GM19397 (cell line): ENCODE data around the gene SNAPIN.
A peak's percentile ranks its signal among the peaks of the same experiment; 100 is the strongest.
"Not testable (repeated sequence)": the region's sequence is repeated elsewhere in the genome, so short reads cannot be mapped to it uniquely, and the experiment has no call there.

Experiments used
- ATAC-seq: cut with Tn5 transposase; IDR thresholded peaks from one replicate; pipeline ENCODE4 v1.9.1; 2021; ENCODE audit warnings: mild to moderate bottlenecking, moderate library complexity; ENCODE audit not compliant: unreplicated experiment

The SNAPIN gene

DNA sequence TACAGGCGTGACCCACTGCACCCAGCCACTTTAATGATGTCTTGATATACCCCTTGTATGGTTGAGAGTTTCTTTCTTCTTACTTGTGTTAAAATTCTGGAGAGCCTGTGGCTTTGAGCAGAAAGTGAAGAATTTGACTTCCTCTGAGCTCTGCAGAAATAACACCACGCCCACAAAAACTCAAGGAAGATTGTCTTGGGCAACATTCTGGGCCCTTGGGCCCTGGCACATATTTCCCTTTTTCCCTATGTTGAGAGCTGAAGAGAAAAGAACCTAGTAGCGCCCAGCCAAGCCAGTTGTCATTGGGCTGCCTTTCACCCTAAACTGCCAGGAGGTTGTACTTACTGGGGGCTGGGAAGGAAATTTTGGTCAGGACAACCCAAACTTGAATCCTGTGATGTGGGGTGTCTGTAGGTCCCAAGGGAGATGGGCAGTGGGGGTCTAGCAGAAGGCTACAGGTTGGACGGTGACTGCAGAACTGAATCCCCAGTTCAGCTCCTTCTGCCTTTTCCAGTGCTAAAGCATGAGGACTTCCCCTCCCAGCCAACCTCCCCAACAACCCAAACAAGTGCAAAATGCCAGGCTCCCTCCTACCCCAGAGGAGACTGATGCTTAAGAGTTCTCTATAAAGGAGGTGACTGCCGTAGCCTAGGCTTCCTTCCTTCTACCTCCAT, 11.7 kb upstream of the SNAPIN start:
- no peak for ATAC-seq

- ATAC-seq = no peak
These were observed 11.2 kb upstream of the SNAPIN start for GRCh38 chr1:153647346-153647714.

- ATAC-seq = no peak
These were observed 10.4 kb upstream of the SNAPIN start for GRCh38 chr1:153648000-153648643.

GRCh38 chr1:153649137-153649862, 9.2 kb upstream of the SNAPIN start:
- ATAC-seq = no peak

DNA sequence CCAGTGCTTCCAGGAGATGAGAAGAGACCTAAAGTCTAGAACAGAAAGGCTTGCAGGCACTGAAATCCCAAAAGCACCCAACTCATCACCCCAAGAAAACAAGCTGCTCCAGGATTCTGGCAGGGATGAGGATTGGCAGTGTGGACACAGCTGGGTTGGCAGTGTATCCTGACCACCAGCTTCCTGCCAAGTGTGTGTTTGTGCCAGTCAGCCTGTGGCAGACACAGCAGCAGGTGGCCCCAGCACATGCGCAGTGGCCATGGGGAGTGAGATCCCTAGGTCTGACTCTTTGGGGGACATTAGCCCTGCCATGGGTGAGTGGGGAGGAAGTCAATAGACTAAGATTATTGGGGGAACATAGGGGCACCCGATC, 8.7 kb upstream of the SNAPIN start:
- no peak for ATAC-seq

DNA sequence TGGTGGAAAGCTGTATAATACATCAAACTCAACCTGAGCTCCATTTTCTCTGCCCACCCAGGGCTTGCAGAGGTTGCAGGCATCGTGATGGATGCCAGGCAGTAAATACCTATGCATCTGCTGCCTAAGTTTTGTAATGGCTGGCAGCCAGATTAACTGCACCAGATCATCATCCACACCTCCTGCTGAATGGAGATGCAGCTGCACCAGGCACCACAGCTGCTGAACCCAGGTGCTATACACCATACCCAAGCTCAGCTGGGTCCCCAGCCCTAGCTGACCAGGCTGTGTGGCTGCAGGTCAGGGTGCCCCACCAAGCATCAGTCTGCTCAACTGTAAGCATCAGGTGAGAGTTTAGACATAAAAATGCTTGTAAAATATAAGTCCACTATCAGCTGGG, 6.7 kb upstream of the SNAPIN start:
- ATAC-seq = no peak

- no peak for ATAC-seq
These were observed 5.5 kb upstream of the SNAPIN start for GRCh38 chr1:153652805-153653500.

DNA sequence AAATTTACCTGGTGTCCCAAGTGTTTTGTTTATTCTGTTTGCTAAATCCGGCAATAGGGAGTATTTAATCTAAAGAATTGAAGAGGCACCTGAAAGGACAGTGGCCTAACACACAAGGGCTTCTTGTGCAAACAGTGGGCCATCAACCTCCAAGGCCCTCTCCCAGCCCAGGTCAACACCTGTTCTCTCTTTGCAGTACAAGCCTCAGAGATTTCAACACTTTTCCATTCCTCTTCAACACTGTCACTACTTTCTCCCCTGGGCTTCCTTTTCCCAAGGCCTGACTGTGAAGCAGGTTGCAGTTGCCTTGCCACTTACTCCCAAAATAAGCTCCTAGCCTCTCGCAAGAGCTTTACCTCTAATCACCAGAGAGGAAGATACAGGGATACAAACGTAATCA, 3.2 kb upstream of the SNAPIN start:
- no peak for ATAC-seq

- no peak for ATAC-seq
These were observed 652 bp downstream of the SNAPIN start for GRCh38 chr1:153659175-153659534.

DNA sequence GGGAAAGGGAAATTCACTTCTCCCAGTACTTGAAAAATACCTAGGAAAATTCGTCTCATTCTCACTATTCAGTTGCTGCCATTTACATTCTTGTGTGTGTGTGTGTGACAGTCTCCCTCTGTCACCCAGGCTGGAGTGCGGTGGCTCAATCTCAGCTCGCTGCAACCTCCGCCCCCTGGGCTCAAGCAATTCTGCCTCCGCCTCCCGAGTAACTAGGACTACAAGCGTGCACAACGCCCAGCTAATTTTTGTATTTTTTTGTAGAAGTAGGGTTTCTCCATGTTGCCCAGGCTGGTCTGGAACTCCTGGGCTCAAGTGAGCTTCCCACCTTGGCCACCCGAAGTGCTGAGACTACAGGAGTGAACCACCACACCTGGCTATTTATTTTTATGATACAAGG, 1.2 kb downstream of the SNAPIN start:
- no peak for ATAC-seq

GRCh38 chr1:153661111-153661708, 2.7 kb downstream of the SNAPIN start:
- no peak for ATAC-seq

DNA sequence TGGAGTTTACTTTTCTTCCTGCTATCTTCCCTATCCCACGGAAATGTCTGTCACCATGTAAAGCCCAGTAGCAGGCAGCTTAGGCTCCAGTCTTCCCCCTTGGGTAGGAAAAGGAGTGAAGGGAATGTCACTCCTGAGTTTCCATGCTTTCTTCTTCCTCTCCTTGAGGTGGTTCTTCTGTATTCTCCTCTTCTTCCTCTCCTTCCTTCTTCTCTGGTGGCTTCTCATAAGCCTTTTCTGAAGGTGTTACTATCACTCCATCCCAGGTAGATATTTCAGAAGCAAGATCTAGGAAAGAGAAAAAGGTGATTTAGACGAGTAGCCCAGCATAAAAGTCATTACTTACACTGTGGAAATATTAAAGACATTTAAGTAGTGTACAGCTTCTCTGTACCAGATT, 3.8 kb downstream of the SNAPIN start:
- ATAC-seq = no peak

DNA sequence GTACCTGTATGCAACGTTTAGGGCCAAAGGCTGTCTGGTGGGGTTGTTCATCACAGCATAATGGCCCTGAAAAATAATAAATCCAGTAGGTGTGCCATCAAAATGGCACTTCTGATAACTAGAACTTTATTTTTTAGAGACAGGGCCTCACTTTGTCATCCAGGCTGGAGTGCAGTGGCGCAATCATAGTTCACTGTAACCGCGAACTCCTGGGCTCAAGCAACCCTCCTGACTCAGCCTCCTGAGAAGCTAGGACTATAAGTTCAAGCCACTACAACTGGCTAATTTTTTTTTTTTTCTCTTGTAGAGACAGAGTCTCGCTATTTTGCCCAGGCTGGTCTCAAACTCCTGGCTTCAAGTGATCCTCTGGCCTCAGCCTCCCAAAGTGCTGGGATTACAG, 4.7 kb downstream of the SNAPIN start:
- no peak for ATAC-seq

GRCh38 chr1:153667439-153667838, 8.9 kb downstream of the SNAPIN start:
- ATAC-seq = no peak

- ATAC-seq = not testable (repeated sequence)
These were observed 10.2 kb downstream of the SNAPIN start for GRCh38 chr1:153668672-153669071.

DNA sequence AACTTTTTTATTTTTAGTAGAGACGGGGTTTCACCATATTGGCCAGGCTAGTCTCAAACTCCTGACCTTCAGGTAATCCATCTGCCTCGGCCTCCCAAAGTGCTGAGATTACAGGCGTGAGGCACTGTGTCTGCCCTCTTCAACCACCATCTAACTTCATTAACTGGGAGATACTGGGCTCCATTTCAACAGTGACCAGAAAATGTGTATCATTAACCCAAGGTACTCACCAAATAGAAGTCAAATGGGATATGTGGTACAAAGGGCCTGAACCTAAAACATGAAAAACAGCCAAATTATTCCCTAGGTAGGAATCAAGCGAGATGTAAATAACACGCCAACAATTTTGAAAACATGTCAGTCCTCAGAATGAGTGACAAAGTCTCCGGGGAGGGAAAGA, 11.1 kb downstream of the SNAPIN start:
- no peak for ATAC-seq

DNA sequence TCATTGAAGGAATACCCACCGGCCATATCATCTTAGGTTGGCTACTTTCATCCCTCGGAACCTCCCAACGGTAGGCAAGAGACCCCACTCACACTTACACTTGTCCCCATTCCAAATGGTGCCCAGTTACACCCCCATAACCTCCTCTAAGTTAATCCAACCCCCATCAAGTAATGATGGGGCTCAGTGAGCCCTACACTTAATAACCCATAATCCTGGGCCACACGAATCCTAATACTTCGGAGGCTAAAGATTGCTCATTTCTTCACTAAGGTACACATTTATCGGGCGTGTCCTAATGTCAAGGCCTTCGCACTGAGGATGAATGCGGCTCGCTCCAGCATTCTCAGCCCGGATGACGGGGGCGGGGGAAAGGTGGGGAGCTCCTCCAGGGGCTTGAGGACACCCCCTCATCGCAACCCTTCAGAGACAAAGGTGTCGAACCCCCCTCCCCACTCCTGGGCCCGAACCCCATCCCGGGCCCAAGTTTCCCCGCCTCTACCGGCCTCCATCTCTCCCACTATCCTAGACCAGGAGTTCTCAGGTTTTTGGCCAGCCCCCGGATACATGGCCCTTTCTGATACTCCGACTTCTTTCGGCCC, 11.9 kb downstream of the SNAPIN start:
- no peak for ATAC-seq

DNA sequence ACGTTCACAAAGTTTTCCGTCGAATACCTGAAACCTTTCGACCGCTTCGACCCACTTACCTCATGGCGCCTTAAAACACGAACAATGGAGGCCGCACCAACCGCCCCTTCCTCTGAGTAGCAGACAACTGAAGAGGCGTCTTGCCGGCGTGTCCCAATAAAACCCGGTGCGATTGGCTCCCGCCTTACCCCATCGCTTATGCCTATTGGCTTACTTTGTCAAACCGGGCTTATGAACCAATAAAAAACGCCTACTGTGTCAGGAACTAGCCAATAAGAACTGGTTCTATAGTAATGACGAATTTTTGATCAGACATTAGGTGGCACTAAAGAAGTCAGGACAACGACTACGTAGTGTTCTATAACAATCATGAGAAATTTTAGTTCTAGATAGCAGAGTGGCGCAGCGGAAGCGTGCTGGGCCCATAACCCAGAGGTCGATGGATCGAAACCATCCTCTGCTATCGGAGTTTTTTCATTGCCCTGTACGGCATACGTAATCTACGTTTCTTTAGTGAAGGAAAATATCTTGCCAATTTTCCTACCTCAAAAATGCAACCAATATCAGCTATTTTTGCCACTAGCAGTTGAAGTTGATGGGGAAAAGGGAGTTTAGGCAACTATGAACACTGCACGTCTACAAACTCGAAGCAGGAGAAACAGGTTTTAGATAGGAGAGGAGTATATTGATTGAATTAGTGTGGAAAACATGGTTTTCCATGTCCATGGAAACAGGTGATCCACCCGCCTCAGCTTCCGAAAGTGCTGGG, 12.5 kb downstream of the SNAPIN start, which contains the start of gene ILF2:
Gene ILF2, minus strand, starts transcription at position 135 of the 769 bp plus-strand sequence. Its CDS starts 71 bp downstream, at position 64.
- peak; percentile 90 for ATAC-seq

- ATAC-seq = peak; percentile 14
These were observed 13.3 kb downstream of the SNAPIN start for GRCh38 chr1:153671628-153672353.
